GM21723 (cell line): ENCODE measurements around the gene TRIM14.
A peak's percentile ranks its signal among the peaks of the same experiment; 100 is the strongest.
"Not testable (repeated sequence)": the region's sequence is repeated elsewhere in the genome, so short reads cannot be mapped to it uniquely, and the experiment has no call there.

ENCODE experiments used
- ATAC-seq: cut with Tn5 transposase; IDR thresholded peaks from one replicate; pipeline ENCODE4 v1.9.1; 2021; ENCODE audit warnings: mild to moderate bottlenecking, moderate library complexity; ENCODE audit not compliant: unreplicated experiment

TRIM14 gene

GRCh38 chr9:98142925-98143481 lies 24.0 kb upstream of the TRIM14 start:
- ATAC-seq: no peak

- ATAC-seq: no peak
Observed at GRCh38 chr9:98142182-98142907, 23.3 kb upstream of the TRIM14 start.

- no peak for ATAC-seq
Observed at GRCh38 chr9:98140503-98140902, 21.5 kb upstream of the TRIM14 start.

- ATAC-seq: no peak
Observed at GRCh38 chr9:98136489-98136888, 17.5 kb upstream of the TRIM14 start.

- no peak for ATAC-seq
Observed at GRCh38 chr9:98135938-98136337, 16.9 kb upstream of the TRIM14 start.

GRCh38 chr9:98135558-98135934 lies 16.5 kb upstream of the TRIM14 start:
- ATAC-seq: no peak

GRCh38 chr9:98134702-98135557 lies 15.9 kb upstream of the TRIM14 start:
- no peak for ATAC-seq

- no peak for ATAC-seq
Observed at GRCh38 chr9:98132806-98133631, 14.0 kb upstream of the TRIM14 start.

GRCh38 chr9:98132158-98132557 lies 13.1 kb upstream of the TRIM14 start:
- ATAC-seq: no peak

GRCh38 chr9:98130576-98131228 lies 11.7 kb upstream of the TRIM14 start:
- no peak for ATAC-seq

- ATAC-seq: not testable (repeated sequence)
Observed at GRCh38 chr9:98130060-98130459, 11.0 kb upstream of the TRIM14 start.

GRCh38 chr9:98129451-98129881 lies 10.4 kb upstream of the TRIM14 start:
- ATAC-seq: peak; percentile 84

- no peak for ATAC-seq
Observed at GRCh38 chr9:98128316-98128715, 9.3 kb upstream of the TRIM14 start.

- no peak for ATAC-seq
Observed at GRCh38 chr9:98127226-98127625, 8.2 kb upstream of the TRIM14 start.

GRCh38 chr9:98124637-98125426 lies 5.8 kb upstream of the TRIM14 start:
- no peak for ATAC-seq

- ATAC-seq: not testable (repeated sequence)
Observed at GRCh38 chr9:98124091-98124490, 5.1 kb upstream of the TRIM14 start.

GRCh38 chr9:98121058-98121457 lies 2.0 kb upstream of the TRIM14 start:
- ATAC-seq: no peak

- ATAC-seq: no peak
Observed at GRCh38 chr9:98120476-98120875, 1.5 kb upstream of the TRIM14 start.

GRCh38 chr9:98117984-98118639 lies 910 bp downstream of the TRIM14 start:
- peak; percentile 61 for ATAC-seq
